ENCODE data around the gene ZNF414. TPM values are rescaled to one million over a fixed set of nuclear protein-coding genes. Genes with fewer than 3 reads are reported as not detected.

The ZNF414 gene
- total and polyA plus RNA-seq, 9 of the 15 experiments (the other 6 are each of a cell fraction or from before 2014, with no cell fraction given): 0.03 to 27.2 (median 2.2) TPM; not detected in 2

DNA sequence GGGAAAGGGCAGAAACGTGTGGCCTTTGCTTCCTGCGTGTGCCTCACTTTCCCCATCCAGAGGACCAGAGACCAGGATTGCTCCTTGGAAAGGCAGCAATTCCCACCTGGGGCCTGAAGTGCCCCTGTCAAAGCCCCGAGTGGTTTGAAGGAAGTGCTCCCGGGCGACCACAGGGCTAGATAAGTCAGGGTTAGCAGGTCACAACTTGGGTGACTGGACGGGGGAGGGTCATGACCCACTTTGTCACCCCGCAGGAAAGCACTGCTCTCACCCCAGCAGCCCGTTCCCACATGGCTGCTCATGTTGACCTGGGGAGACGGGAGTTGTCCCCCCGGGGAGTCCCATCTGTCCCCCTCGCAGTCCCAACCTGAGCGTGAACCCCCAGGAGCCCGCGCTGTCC is 12.0 kb downstream of the ZNF414 start (continued):
- TF ChIP-seq, protein P1, sequence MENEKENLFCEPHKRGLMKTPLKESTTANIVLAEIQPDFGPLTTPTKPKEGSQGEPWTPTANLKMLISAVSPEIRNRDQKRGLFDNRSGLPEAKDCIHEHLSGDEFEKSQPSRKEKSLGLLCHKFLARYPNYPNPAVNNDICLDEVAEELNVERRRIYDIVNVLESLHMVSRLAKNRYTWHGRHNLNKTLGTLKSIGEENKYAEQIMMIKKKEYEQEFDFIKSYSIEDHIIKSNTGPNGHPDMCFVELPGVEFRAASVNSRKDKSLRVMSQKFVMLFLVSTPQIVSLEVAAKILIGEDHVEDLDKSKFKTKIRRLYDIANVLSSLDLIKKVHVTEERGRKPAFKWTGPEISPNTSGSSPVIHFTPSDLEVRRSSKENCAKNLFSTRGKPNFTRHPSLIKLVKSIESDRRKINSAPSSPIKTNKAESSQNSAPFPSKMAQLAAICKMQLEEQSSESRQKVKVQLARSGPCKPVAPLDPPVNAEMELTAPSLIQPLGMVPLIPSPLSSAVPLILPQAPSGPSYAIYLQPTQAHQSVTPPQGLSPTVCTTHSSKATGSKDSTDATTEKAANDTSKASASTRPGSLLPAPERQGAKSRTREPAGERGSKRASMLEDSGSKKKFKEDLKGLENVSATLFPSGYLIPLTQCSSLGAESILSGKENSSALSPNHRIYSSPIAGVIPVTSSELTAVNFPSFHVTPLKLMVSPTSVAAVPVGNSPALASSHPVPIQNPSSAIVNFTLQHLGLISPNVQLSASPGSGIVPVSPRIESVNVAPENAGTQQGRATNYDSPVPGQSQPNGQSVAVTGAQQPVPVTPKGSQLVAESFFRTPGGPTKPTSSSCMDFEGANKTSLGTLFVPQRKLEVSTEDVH (IDR thresholded peaks at IDR 0.05; ENCODE audit: low read depth, partially characterized antibody): no peak
- TF ChIP-seq NR2C2 (CRISPR knock-in tag; IDR thresholded peaks at IDR 0.05) (no peak), NR2C2 (tag; IDR thresholded peaks at IDR 0.05) (0 out of 2 replicates have a peak, but pooled peaks have one; percentile 42), NUFIP1 (IDR thresholded peaks at IDR 0.05; ENCODE audit: partially characterized antibody) (no peak), ZKSCAN1 (IDR thresholded peaks at IDR 0.05; ENCODE audit: low read depth, low read length) (no peak), GTF2E2 (tag; IDR thresholded peaks at IDR 0.05) (no peak), ATF1 (CRISPR knock-in tag; IDR thresholded peaks at IDR 0.05) (no peak), ATF1 (tag; IDR thresholded peaks at IDR 0.05) (no peak), ZNF274 (IDR thresholded peaks at IDR 0.05; ENCODE audit: borderline replicate concordance, low read depth, low read length) (no peak), SPI1 (IDR thresholded peaks at IDR 0.05; ENCODE audit: borderline replicate concordance, low read depth, low read length) (0 out of 2 replicates have a peak, but pooled peaks have one; percentile 13), RBM22 (IDR thresholded peaks at IDR 0.05; ENCODE audit: low read depth, low read length, poor library complexity, severe bottlenecking) (no peak), NR3C1 (CRISPR knock-in tag; IDR thresholded peaks at IDR 0.05) (no peak), TCF3 (CRISPR knock-in tag; IDR thresholded peaks at IDR 0.05) (no peak), HDAC3 (IDR thresholded peaks at IDR 0.05; ENCODE audit: borderline replicate concordance, partially characterized antibody) (no peak), MAFK (IDR thresholded peaks at IDR 0.05; ENCODE audit: low read length) (no peak), SNIP1 (IDR thresholded peaks at IDR 0.05; ENCODE audit: low read depth) (no peak)
- TF ChIP-seq, protein P2, sequence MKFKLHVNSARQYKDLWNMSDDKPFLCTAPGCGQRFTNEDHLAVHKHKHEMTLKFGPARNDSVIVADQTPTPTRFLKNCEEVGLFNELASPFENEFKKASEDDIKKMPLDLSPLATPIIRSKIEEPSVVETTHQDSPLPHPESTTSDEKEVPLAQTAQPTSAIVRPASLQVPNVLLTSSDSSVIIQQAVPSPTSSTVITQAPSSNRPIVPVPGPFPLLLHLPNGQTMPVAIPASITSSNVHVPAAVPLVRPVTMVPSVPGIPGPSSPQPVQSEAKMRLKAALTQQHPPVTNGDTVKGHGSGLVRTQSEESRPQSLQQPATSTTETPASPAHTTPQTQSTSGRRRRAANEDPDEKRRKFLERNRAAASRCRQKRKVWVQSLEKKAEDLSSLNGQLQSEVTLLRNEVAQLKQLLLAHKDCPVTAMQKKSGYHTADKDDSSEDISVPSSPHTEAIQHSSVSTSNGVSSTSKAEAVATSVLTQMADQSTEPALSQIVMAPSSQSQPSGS (CRISPR knock-in tag; IDR thresholded peaks at IDR 0.05): no peak
- TF ChIP-seq, protein P3, sequence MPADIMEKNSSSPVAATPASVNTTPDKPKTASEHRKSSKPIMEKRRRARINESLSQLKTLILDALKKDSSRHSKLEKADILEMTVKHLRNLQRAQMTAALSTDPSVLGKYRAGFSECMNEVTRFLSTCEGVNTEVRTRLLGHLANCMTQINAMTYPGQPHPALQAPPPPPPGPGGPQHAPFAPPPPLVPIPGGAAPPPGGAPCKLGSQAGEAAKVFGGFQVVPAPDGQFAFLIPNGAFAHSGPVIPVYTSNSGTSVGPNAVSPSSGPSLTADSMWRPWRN (IDR thresholded peaks at IDR 0.05; ENCODE audit: low read depth): peak; percentile 66; the same call in 1 of the 2 replicates

All from K562 (cell line).